Muscle of leg (tissue), 11 donors: ENCODE data around the gene UFC1. TPM values are rescaled to one million over a fixed set of nuclear protein-coding genes. Genes with fewer than 3 reads are reported as not detected.
A peak's percentile ranks its signal among the peaks of the same experiment; 100 is the strongest.

Source experiments
- DNase-seq: peaks from one replicate; pipeline ENCODE4 v3.0.0; 2013
- H3K27ac ChIP-seq: one replicate; pipeline ENCODE4 v1.5.1; 2013; ENCODE audit warnings: mild to moderate bottlenecking, low read length, control low read depth
- H3K27me3 ChIP-seq: one replicate; pipeline ENCODE4 v1.6.1; 2013; ENCODE audit warnings: low read length; ENCODE audit not compliant: control insufficient read depth, insufficient read depth
- H3K36me3 ChIP-seq: one replicate; pipeline ENCODE4 v1.6.1; 2013; ENCODE audit warnings: low read length; ENCODE audit not compliant: control insufficient read depth, insufficient read depth
- H3K4me1 ChIP-seq: one replicate; pipeline ENCODE4 v1.6.1; 2013; ENCODE audit warnings: low read length; ENCODE audit not compliant: control insufficient read depth, insufficient read depth
- H3K4me3 ChIP-seq: one replicate; pipeline ENCODE4 v1.5.1; 2013; ENCODE audit warnings: low read length, control low read depth
- H3K9me3 ChIP-seq: replicated peaks from 2 replicates; pipeline ENCODE4 v1.6.1; 2013; ENCODE audit warnings: low read depth, low read length; ENCODE audit not compliant: control insufficient read depth
- WGBS: methylation state at CpG from one replicate; pipeline ENCODE4 v1.1.5; 2013; ENCODE audit warnings: missing lambda C conversion rate; ENCODE audit not compliant: insufficient coverage; 5-methylcytosine and 5-hydroxymethylcytosine counted together
- polyA plus RNA-seq, 8 donors: library from polyadenylated mRNA; unstranded; fragments of 120-200 nt; gene quantifications; one replicate each; pipeline versions ENCODE4 v1.2.1 to v1.2.3, GENCODE V29; 2013; ENCODE audit warnings: inconsistent platforms in 1 of 8, low replicate concordance in 1 of 8; ENCODE audit not compliant: insufficient read length in 8 of 8, insufficient read depth in 1 of 8
- total RNA-seq: library from RNA; stranded (reverse); fragments of 120-200 nt; gene quantifications from one replicate; pipeline ENCODE4 v1.2.4, GENCODE V29; 2013

UFC1 gene
- total and polyA plus RNA-seq, 9 donors = 79.8 to 132 (median 104) TPM

GRCh38 chr1:161177112-161177935, 23.5 kb downstream of the UFC1 start, which contains the start of gene B4GALT3:
B4GALT3 (minus strand) TSS chr1:161177507; CDS start chr1:161176060, 1,447 bp downstream.
- peaks cover 25% of the 10 kb centered on the region for H3K4me1 ChIP-seq
- no peaks in the 10 kb centered on the region for H3K27me3 ChIP-seq
- no peaks in the 10 kb centered on the region for H3K9me3 ChIP-seq
- H3K36me3 ChIP-seq = peaks cover 34% of the 10 kb centered on the region
- DNase-seq = peak; percentile 91
- H3K4me3 ChIP-seq = peak within 1 kb of the TSS; percentile 96
- 0% methylated on average over 41 of the region's 50 CpGs for WGBS
- peak within 1 kb of the TSS; percentile 86 for H3K27ac ChIP-seq

- no peak for DNase-seq
- Histone ChIP-seq H3K9me3 (no peaks in the 10 kb centered on the region), H3K27me3 (no peaks in the 10 kb centered on the region), H3K27ac (peak overlapping the region; percentile 86), H3K4me3 (peak overlapping the region; percentile 96), H3K36me3 (peaks cover 29% of the 10 kb centered on the region), H3K4me1 (peaks cover 22% of the 10 kb centered on the region)
- no CpG with 5 or more reads among the region's 9 CpGs for WGBS
Observed at GRCh38 chr1:161177936-161178244, 24.1 kb downstream of the UFC1 start.

- no peak for DNase-seq
- Histone ChIP-seq H3K9me3 (no peaks in the 10 kb centered on the region), H3K4me3 (no peak overlapping the region), H3K27me3 (no peaks in the 10 kb centered on the region), H3K4me1 (peaks cover 16% of the 10 kb centered on the region), H3K36me3 (peaks cover 15% of the 10 kb centered on the region), H3K27ac (no peak overlapping the region)
- WGBS = 94% methylated on average over 2 of the region's 3 CpGs
Observed at GRCh38 chr1:161179698-161180097, 25.9 kb downstream of the UFC1 start.

GRCh38 chr1:161180639-161181038, 26.9 kb downstream of the UFC1 start:
- Histone ChIP-seq H3K36me3 (peaks cover 6% of the 10 kb centered on the region), H3K9me3 (no peaks in the 10 kb centered on the region), H3K4me1 (peaks cover 23% of the 10 kb centered on the region), H3K4me3 (no peak overlapping the region), H3K27me3 (no peaks in the 10 kb centered on the region), H3K27ac (no peak overlapping the region)
- WGBS = 58% methylated on average over 1 of the region's 1 CpG
- DNase-seq = no peak

GRCh38 chr1:161182214-161182613, 28.4 kb downstream of the UFC1 start:
- Histone ChIP-seq H3K27me3 (no peaks in the 10 kb centered on the region), H3K9me3 (no peaks in the 10 kb centered on the region), H3K36me3 (no peaks in the 10 kb centered on the region), H3K27ac (no peak overlapping the region), H3K4me1 (peaks cover 26% of the 10 kb centered on the region), H3K4me3 (no peak overlapping the region)
- 100% methylated on average over 1 of the region's 1 CpG for WGBS
- DNase-seq = no peak

- DNase-seq = peak; percentile 95
- no peaks in the 10 kb centered on the region for H3K9me3 ChIP-seq
- H3K27ac ChIP-seq = peak overlapping the region; percentile 89
- no peaks in the 10 kb centered on the region for H3K27me3 ChIP-seq
- H3K4me1 ChIP-seq = peaks cover 26% of the 10 kb centered on the region
- H3K4me3 ChIP-seq = no peak overlapping the region
- no peaks in the 10 kb centered on the region for H3K36me3 ChIP-seq
- 4% methylated on average over 3 of the region's 3 CpGs for WGBS
Observed at GRCh38 chr1:161185282-161185682, 31.5 kb downstream of the UFC1 start.

DNA sequence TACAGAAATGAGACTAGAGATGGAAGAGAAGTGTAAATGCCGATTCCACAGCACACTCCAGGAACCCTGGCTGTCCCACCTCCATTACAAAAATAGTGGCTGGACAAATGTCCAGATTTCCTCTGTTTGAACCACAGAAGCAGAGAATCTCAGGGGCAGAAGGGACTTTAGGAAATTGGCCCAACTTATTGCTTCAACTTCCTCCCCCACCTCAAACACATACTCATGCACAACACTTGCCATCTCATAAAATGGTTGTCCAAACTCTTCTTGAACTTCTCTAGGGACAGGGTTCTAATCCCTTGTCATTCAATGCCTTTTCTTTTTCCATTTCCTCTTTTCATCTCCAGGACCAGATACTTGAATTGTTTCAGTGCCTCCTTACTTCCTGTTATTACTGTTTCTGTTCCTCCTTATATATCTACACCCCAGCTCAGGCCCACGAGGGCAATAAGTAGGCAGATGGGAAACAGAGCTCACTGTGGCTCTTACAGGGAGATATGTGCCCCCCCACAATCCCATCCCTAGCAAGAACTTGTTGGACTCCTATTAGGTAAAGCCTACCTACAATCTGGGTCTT, 32.0 kb downstream of the UFC1 start:
- Histone ChIP-seq H3K4me3 (no peak overlapping the region), H3K36me3 (peaks cover under 1% of the 10 kb centered on the region), H3K9me3 (no peaks in the 10 kb centered on the region), H3K4me1 (peaks cover 26% of the 10 kb centered on the region), H3K27ac (peak overlapping the region; percentile 89), H3K27me3 (no peaks in the 10 kb centered on the region)
- WGBS = no CpG with 5 or more reads among the region's 2 CpGs
- DNase-seq = peak; percentile 70

DNA sequence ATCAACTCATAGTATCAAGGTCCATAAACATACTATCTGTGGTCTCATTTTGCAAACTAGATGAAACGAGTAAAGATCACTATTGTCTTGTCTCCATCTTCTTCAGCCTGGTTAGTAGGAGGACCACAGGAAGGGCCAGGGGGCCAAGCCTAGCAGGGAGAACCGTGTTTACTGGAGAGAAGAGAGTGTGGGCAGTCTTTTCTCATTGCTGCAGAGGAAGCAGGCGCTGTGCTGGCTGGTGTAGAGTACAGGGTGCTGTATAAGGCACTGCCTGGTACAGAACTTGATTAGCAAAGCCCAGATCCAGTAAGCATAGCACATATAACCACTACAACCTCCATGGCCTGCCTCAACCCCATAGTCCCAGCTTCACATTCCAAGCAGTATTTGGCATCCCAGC, 33.5 kb downstream of the UFC1 start:
- H3K27ac ChIP-seq = no peak overlapping the region
- no peaks in the 10 kb centered on the region for H3K9me3 ChIP-seq
- H3K36me3 ChIP-seq = peaks cover 13% of the 10 kb centered on the region
- H3K27me3 ChIP-seq = no peaks in the 10 kb centered on the region
- no peak for DNase-seq
- no CpG with 5 or more reads among the region's 3 CpGs for WGBS
- H3K4me3 ChIP-seq = no peak overlapping the region
- H3K4me1 ChIP-seq = peaks cover 28% of the 10 kb centered on the region

- Histone ChIP-seq H3K36me3 (peaks cover 20% of the 10 kb centered on the region), H3K27ac (no peak overlapping the region), H3K27me3 (no peaks in the 10 kb centered on the region), H3K4me1 (peaks cover 35% of the 10 kb centered on the region), H3K4me3 (no peak overlapping the region), H3K9me3 (no peaks in the 10 kb centered on the region)
- no peak for DNase-seq
- 50% methylated on average over 2 of the region's 6 CpGs for WGBS
Observed at GRCh38 chr1:161188381-161188780, 34.6 kb downstream of the UFC1 start.

DNA sequence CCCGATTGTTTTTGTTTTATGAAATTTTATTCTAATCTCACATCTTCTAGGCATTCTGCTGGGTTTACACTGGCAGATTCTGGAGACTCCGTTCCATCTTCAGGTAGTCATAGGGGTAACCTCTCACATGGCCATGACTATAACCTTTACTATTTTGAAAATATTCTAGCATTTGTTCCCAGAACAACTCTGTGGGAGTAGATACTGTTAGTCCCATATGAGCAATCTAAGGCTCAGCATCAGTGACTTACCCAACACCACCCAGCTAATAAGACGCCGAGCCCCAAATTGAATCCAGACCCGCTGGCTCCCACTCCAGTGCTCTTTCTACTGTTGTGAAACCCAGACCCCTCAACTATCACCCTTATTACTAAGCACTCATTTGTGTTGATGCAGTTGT, 35.3 kb downstream of the UFC1 start:
- H3K4me3 ChIP-seq = no peak overlapping the region
- DNase-seq = no peak
- no peak overlapping the region for H3K27ac ChIP-seq
- no peaks in the 10 kb centered on the region for H3K27me3 ChIP-seq
- H3K36me3 ChIP-seq = peaks cover 22% of the 10 kb centered on the region
- no CpG with 5 or more reads among the region's 5 CpGs for WGBS
- H3K4me1 ChIP-seq = peaks cover 38% of the 10 kb centered on the region
- no peaks in the 10 kb centered on the region for H3K9me3 ChIP-seq
